HG02840 (cell line): ENCODE measurements around the gene ST8SIA1.

ENCODE experiments used
- ATAC-seq: cut with Tn5 transposase; IDR thresholded peaks from one replicate; pipeline ENCODE4 v1.9.1; 2021; ENCODE audit warnings: mild to moderate bottlenecking, moderate library complexity, moderate number of reproducible peaks; ENCODE audit not compliant: unreplicated experiment, low FRiP score

ST8SIA1 gene

DNA sequence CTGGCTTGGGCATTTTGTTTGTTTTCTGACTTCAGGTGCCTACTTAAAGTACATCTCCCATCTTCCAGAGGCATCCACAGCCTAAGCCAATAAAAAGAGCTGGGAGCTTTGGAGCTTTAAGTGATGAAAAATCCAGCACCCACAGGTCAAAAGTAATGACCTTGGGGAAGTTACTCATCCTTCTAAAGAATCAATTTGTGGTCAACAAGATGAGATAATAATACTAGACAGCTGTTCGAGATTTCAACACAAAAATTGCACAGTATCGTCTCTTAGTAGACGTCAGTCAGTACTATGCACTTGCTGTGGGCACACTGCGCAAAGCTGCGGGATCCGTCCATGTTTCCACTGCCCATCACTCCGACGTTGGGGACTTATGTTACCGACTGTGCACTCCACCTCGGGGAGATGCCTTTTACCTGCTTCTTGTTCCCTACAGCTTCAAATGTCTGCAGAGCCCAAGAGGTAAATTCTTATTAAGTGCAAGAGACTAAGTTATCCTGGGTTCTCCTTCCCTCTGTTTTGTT, 1.3 kb downstream of the ST8SIA1 start:
- ATAC-seq, result no peak

DNA sequence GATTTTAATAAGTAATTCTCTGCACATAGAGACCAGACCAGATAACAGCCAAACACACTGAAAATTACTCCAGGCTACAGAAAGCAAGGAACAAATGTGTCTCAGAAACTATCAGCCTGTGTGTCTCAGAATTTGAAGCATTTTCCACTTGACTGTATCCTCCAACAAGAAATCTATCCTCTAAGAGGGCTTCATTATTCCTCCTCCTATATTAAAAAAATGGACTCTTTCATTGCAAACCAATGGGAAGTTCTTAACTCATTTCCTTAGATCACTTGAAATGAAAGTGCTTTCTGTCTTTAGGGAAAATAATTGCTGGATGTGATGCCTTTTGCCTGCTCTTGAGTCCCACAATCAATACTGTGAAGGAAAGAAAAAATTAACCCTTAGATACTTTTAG, 2.3 kb downstream of the ST8SIA1 start:
- no peak for ATAC-seq

DNA sequence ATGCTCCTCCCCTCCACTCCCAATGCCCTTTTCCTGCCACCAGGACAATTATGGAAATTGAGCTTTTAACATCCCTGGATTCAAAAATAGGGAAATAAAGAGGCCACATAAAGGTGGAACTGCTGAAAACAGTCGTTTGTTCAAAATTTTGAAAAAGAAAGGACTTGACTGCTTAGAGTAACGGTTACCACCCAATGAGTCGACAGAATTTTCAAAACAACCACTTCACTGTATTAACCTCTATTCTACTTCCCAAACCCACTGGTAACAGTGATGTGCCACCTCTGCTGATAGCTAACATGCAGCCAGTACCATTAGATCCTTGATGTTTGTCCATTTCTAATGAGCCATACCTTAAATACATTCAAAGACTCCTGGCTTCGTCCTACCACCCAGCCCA, 4.9 kb downstream of the ST8SIA1 start:
- ATAC-seq, result no peak

DNA sequence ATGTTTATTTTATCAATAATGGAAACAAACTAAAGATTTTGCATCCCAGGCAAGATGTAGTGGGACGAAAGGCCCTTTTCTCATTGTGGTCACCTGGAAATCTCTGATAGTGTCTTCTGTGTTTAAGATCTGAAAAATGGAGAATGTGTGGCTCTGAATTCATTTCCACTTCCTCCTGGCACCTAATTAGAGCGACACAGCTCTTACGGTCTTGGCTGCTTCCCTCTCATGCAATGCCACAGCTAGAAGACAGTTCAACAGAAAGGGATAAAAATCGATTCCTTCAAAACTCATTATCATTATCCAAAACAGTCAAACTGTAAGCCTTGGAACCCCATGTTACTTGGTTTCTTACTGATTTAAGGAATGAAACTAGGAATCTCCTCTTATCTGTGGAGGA, 9.3 kb downstream of the ST8SIA1 start:
- no peak for ATAC-seq

DNA sequence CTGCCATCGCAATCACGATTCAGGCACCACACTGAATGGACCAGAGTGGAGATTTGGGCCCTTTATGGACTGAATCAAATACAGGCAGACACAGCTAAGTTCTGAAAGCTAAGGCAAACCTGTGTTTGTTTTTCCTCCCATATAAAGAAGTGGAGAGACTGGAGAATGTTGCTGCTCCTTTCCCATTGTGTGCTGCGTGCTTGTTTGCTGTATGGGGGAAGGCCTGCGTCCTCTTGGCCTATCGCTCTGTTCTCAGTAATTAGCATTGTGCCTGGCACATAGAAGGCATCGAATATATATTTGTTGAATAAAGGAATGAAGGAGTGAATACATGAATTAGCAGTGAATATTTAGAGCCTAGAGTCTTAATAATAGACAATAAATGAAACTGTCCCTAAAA, 12.4 kb downstream of the ST8SIA1 start:
- ATAC-seq, result no peak

DNA sequence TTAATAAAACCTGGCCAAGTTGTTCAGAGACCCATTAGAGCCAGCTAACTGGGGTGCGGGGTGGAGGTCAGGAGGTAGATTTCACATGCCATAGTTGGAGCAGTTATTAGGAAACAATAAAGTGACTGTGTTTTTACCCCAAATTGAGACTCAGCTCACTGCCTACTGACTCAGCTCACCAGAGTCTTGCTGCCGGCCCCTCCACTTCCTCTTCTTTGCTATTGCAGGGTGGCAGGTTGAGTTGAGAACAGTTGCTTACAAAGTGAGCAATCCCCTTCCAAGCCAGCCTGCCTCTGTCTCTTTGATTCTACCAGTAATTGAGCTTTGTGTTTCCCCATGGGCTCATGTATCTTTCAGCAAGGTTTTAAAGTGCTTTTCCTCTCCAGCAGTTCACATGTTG, 12.9 kb downstream of the ST8SIA1 start:
- no peak for ATAC-seq

DNA sequence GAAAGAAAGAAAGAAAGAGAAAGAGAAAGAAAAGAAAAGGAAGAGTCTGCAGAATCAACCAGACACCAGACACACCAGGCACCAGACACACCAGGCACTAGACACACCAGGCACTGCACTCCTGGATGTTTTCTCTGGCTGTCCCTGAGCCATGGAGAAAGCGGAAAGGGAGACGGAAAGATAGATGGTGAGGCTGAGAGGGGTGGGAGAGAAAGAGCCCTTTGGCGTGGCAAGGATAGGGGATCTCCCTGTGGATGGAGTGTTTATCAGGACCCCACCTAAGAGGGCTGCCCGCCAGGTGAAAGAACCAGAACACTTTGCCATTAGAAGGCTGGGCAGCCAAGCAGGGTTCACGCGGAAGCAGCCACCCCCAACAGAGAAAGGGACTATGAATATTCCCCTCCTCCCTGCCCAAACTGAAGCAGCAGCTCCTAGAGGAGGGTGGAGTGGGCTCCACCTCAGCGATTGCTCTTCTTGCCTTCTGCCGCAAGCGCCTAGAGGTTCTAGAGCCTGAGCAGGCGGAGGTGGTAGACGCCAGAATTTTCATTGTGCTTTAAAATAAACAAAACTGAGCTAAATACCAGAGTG, 13.4 kb downstream of the ST8SIA1 start:
- ATAC-seq, result no peak

DNA sequence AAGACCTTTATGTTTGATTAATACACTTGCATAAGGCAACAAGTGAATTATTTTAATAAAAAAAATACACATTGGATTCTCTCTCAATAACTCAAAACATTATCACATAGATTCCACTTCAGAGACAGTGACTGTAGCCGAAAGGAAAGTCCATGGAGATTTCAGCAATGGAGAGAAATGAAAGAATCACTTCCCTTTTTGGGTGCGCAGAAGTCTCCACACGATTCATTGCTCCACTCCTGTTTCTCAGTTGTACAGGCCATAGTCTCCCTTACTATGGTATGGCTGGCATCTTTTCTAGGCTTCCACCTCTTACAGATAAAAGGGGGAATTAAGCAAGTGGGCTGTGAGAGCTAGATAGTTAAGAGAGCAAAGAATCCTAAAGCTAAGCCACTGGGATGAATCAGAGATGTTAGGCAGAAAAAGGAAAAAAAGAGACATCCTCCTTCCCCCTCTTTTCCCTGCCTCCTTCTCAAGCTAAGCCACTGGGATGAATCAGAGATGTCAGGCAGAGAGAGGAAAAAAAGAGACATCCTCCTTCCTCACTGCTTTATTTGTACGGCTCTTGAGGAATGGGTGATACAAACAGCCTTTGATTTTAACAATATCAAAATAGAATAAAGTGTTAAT, 16.3 kb downstream of the ST8SIA1 start:
- ATAC-seq, result no peak

DNA sequence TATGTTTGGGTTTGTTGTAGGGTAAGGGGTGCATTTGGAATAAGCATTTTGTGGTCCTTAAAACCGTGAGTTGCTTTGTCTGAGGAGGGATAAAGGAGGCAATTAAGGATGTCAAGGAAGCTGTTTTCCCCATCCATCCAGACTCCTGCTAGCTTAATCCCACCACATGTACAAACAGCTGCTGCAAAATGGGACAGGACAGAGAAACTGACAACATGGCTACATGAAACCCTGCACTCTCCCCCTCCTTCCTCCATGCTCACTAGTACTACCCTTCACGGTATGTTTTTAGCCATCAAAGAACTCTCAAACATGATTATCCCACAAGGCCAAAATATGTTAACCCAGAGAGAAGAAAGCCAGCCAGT, 20.6 kb downstream of the ST8SIA1 start:
- ATAC-seq, result no peak

DNA sequence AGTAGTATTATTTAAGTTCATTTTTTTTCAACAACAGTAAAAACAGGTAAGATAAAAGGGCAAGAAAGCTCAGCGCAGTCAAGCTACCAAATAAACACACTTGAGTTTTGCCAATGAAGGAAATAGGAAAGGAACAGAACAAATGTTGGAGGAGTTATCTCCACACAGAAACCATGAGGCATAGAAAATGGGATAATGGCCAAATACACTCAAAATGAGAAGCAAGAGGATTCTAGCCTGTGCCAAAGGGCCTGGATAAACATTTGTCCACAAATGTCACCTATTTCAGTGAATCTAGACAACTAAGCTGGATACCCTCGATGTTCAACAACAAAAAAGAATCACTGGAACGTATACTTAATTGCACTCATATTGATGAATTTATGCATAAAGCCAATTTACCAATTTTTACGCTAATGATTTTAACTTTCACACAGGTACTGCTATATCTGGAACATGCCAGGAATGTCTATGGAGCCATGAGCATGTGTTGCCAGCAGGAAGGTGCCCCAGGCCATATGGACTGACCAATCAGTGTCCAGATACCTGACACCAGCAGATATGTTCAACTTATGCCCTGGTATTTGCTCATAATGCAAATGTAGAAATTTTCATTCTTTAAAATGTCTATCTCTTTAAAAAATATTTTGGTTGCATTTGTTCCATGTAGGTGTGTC, 21.1 kb downstream of the ST8SIA1 start:
- ATAC-seq, result no peak

DNA sequence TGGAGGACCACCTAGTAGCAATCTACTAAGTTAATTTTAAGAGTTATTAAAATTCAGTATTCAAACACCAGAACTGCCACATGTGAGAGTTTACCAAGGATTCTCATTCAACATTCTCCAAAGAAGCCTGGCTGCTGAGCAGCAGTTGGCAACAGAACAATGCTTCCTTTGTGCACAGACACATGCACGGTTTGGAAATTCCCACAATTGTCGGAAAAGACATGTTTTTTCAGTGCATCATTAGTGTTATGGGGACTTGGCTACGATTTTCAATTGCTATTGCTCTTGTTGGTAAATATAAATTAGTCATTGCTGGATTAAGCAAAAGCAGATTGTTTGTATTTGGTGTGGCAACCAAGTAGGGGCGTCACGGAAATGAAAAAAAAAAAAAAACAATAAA, 22.2 kb downstream of the ST8SIA1 start:
- ATAC-seq, result no peak

DNA sequence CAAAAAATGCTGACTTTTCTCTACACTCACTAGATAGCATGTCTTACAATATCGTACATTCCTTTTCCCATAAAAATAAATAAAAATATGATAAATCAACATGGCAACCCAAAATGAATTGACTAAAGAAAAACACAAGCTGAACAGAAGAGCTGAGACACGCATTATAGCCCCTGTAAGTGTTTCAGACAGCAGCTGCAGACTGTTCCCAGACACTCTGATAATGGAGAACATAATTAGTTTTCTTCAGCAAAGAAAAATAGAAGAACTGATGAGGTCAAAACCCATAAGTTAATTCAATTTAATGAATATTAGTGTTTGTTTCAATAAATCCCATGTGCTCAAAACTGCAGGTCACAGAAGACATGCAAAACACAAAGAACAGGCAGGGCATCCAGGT, 23.8 kb downstream of the ST8SIA1 start:
- no peak for ATAC-seq

DNA sequence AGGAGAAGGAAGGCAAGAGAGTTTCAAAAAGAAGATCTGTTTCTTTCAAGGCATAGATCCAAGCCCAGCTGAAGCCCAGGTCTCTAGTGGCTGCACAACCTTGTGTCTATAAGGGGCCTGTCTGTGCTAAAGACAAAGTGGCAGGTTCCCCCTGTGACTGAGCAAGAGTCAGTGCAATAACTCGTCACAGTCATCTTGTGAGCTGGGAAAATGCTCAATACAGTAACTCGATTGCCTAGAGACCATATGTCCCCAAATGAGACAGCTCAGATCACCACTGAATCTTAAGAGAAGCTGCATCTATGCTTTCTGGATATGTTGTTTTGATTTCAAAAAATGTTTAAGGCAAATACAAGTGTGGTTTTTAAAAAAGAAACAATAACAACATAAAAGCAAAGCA, 24.2 kb downstream of the ST8SIA1 start:
- no peak for ATAC-seq

DNA sequence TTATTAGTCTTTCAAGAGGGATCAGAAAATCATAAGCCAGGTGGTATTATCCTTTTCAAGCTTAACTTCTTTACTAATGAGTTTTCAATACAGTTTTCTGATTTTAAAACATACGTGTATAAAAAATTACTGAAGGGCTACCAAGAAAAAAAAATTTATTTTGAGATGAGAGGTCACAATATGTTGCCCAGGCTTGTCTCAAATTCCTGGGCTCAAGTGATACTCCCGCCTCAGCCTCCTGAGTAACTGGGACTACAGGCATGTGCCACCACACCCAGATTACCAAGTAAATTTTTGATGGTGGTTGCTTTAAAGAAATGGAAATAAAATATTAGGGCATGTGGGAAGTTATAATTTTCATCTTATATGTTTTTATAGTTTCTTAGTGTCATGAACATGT, 26.7 kb downstream of the ST8SIA1 start:
- no peak for ATAC-seq

DNA sequence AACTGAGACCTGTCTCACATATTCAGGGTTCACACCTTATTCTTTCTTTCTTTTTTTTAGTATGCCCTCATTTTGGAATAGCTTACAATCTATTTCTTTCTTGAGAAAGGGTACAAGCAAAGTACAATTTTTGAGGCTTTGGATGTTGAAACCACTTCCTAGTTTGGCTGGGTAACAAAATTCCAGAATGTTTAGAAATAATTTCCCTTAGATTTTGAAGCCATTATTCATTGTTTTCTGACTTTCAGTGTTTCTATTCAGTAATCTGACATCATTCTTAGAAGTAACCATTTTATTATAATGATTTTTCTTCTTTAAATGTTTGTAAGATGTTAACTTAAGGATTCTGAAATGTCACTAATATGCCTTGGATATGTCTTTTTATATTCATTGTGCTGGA, 28.2 kb downstream of the ST8SIA1 start:
- ATAC-seq, result no peak

DNA sequence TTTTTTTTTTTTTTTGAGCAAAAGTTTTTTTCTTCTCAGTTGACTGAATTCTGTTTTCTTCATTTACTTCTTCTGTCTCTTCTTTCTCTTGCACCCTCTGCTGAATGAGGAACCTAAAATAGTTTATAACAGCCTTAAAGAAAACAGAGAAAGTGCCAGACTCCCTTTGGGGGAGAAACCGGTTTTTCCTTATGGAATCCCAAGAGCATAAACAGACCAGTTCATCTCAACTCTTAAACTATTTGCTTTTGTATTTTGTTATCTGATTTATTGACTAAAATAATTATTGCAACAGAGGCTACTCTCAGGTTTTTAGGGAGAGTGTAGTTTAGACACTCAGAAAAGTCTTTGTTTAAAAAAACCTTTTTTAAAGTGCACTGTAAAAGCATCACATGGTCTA, 30.2 kb downstream of the ST8SIA1 start:
- ATAC-seq, result no peak

DNA sequence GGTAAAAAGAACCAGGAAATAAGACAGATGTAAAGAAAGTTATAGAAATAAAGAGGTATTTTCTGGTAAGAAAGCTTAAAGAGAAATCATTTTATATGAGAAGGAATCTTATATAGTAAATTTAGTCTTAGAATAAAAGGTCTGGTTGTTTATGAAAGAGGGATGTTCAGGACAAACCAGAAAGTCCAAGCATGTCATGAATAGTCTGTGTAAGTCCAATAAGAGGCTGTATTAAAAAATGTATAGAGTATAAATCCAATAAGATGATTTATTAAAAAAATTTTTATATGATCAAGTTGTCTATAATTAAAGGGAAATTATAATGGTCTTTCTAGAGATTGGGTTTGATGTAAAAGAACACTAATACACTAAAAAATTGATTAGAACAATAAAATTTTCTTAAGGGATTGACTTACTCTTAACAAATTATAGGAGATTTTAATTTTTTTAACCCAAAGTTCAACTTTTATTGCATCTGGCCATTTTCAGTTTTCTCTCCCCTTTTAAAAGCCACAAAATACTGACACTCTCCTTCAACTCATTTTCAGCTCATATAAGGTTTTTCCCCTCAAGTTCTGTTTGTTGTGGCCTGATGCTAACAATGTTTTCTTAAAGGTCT, 35.1 kb downstream of the ST8SIA1 start:
- ATAC-seq, result no peak

DNA sequence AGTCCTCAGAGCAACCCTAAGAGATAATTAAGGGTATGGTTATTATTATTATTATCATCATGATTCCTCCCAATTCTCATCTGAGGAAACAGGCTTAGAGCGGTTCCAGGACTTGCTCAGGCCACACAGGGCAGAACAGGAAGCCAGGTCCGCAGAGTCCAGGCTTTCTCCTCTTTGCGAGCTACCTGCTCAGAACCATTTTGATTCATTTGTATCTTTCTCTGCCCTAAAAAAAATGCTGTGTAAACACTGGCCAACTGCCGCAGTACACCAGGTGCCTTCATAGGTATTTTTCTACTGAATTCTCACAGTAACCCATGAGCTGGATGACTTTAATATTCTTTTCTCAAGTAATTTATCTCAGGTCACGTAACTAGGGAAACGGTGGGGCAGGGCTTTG, 45.3 kb downstream of the ST8SIA1 start:
- ATAC-seq, result no peak

DNA sequence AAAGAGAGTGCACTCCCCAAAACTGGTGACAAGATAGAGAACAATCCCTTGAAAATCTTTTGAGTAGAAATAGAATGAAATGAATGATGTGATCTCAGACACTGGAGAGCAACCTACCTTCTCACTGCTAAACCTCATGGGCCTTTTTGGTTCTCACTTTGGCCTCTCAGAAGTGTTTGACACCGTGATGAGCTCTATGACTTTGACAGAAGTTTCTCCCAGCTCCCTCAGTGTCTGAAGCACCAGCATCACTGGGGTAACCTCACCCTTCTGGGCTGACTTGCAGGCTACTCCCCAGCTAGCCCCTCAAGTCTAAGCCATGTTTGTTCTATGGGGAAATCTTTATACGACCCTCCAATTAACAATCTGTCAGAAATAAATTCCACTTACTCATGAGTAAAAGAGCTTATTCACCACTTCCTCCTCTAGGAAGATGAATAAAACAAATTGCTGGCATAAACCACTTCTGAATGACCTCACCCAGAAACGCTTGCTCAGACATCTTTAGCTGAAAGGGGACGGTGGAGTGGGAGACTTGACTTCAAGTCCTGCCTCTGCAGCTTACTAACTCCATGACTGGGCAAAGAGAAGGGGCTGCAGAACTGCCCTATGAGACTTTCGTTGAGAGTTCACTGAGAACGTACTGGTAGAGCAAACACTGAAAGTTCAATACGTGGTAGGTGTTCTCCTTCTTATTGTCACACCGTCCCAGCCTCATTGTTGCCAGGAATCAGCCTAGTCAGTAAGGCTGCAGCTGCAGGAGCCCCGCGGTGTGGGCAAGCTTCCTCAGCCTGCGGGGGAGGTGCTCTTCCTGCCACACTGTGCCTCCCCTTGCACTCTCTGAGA, 46.5 kb downstream of the ST8SIA1 start:
- no peak for ATAC-seq

DNA sequence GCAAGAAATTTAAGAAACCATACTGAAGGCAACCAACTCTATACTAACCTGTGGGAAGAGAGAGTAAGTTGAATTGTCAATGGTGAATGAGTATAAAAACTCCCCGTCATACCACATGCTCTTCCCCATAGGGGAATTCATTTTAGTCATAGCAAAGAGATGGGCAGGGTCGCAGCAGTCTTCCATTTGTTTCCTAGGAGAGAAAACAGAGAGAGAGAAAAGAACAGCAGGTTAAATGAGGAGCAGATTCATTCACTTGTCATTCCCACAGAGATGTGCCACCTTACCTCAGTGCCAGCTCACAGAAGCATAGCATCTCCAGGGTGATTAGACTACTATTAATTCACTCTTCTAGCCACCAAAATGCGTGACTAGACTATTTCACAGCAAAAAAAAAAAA, 47.4 kb downstream of the ST8SIA1 start:
- ATAC-seq, result no peak

DNA sequence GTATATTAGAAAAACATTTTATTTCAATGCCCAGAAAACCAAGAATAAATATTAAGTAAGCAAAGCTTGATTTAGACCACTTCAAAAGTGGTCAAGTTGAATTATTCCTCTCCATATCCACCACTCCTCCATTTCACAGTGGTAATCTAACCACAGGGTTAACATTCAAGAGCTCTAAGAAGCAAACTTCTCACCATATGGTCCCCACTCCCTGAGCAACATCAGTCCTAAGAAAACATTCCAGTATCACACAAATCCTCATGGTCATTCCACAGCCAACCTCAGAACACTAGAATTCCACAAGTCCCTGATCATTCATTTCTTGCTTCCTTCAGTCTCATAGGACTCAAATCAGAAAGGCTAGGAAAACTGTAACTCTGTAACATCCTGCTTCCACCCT, 47.9 kb downstream of the ST8SIA1 start:
- no peak for ATAC-seq
